ENCODE data around the gene APOH. TPM values are rescaled to one million over a fixed set of nuclear protein-coding genes. Genes with fewer than 3 reads are reported as not detected.

Gene APOH
- total and polyA plus RNA-seq, 10 donors: 1.2 TPM; not detected in 9

DNA sequence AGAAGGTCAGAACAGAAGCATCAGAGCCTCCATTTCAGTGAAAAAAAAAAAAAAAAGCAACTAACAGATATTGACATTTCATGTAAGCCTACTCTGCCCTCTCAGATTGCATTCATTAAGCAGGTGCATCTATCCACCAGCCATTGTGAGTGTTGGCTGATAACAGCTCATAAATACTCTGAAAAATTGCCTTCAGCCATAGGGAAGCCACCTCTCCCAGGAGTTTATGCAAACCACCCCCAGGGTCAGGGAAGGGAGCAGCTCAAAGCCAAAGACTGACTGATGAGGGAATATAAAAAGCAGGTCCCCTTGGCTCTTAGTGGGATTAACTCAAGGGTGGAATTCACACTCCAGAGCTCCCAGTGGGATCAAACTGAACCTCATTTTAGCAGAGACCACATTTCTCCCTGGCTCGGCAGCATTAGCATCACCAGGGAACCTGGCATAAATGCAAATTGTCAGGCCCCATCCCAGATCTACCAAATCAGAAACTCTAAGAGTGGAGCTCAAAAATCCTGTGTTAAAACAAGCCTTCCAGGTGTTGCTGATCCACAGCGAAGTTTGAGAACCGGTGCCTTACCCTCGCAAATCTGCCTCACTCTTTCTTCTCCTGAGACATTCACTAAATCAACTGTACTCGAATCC, 14.2 kb downstream of the APOH start:
- 75 to 94% (median 80%) methylated on average over 5 of the region's 5 CpGs for WGBS, 5 donors
- Histone ChIP-seq H3K9me3 (no peaks in the 10 kb centered on the region), H3K27me3 (replicated peaks in 1 of 7) (peaks cover 0 to 35% (median 0%) of the 10 kb centered on the region in 7 donors), H3K36me3 (no peaks in the 10 kb centered on the region), H3K27ac (no peak overlapping the region), H3K4me3 (no peak overlapping the region), H3K4me1 (no peaks in the 10 kb centered on the region)
- intact Hi-C loops (cut with DNase I; ENCODE audit: low total_unique reads): no loop called here
- TF ChIP-seq, protein P1, sequence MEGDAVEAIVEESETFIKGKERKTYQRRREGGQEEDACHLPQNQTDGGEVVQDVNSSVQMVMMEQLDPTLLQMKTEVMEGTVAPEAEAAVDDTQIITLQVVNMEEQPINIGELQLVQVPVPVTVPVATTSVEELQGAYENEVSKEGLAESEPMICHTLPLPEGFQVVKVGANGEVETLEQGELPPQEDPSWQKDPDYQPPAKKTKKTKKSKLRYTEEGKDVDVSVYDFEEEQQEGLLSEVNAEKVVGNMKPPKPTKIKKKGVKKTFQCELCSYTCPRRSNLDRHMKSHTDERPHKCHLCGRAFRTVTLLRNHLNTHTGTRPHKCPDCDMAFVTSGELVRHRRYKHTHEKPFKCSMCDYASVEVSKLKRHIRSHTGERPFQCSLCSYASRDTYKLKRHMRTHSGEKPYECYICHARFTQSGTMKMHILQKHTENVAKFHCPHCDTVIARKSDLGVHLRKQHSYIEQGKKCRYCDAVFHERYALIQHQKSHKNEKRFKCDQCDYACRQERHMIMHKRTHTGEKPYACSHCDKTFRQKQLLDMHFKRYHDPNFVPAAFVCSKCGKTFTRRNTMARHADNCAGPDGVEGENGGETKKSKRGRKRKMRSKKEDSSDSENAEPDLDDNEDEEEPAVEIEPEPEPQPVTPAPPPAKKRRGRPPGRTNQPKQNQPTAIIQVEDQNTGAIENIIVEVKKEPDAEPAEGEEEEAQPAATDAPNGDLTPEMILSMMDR (IDR thresholded peaks at IDR 0.05 in 8 of 11, conservative IDR thresholded peaks at IDR 0.05 in 3 of 11): no peak
- no peak for TF ChIP-seq POLR2A (IDR thresholded peaks at IDR 0.05)
- no peak for TF ChIP-seq POLR2AphosphoS5 (IDR thresholded peaks at IDR 0.05)
- no peak for DNase-seq

DNA sequence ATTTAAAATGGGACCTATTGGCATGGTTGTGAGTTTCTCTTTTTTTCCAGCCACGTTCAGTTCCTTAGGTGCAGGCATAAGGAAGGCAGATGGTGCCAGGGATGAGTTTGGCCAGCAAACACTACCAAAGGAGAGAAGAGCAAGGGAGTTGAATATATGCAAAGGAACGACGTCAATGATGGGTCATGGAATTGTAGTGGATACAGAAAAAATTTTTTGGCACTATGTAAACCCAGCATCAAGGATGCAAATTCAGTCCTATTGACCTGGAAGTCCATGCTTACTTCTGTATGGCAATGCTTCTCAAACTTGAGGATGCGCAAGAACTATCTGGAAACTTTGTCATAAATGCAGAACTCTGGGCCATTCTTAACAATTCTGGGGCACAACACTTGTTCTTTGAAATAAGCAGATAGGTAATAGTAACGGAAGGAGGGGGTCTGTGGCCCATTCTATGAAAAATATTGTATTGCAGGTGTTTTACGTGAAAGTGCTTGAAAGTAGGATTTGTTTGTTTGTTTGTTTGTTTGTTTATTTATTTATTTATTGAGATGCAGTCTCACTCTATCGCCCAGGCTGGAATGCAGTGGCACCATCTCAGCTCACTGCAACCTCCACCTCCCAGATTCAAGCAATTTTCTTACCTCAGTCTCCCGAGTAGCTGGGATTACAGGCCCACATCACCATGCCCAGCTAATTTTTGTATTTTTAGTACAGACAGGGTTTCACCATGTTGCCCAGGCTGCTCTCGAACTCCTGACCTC, 18.0 kb downstream of the APOH start:
- no peak for DNase-seq
- H3K27me3 ChIP-seq (replicated peaks in 1 of 7): peaks cover 0 to 24% (median 0%) of the 10 kb centered on the region in 7 donors
- intact Hi-C loops (cut with DNase I; ENCODE audit: low total_unique reads): no loop called here
- no peaks in the 10 kb centered on the region for H3K36me3 ChIP-seq
- H3K9me3 ChIP-seq: peaks cover 0 to 6% (median 0%) of the 10 kb centered on the region in 8 donors
- H3K4me1 ChIP-seq: no peaks in the 10 kb centered on the region
- WGBS, 5 donors: 85 to 92% (median 89%) methylated on average over 9 of the region's 9 CpGs
- H3K27ac ChIP-seq: no peak overlapping the region
- H3K4me3 ChIP-seq: no peak overlapping the region
- TF ChIP-seq POLR2A (IDR thresholded peaks at IDR 0.05) (no peak), POLR2AphosphoS5 (IDR thresholded peaks at IDR 0.05) (no peak)
- TF ChIP-seq, protein P1 (IDR thresholded peaks at IDR 0.05 in 8 of 11, conservative IDR thresholded peaks at IDR 0.05 in 3 of 11): no peak

DNA sequence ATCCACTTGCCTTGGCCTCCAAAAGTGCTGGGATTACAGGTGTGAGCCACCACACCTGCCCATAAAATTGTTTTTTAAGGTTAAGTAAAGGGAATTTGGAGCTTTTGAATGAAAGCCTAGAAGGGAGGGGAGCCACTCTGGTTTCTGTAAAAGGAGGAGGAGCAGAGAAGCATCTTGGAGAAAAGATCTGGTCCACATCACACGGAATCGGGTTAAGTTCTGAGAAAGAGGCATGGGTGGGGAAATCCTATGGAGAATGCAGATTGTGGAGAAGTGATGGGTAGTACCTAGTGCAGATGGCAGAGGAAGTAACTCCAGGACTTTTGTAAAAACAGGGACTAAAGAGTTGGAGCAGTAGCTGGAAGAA, 19.0 kb downstream of the APOH start:
- Histone ChIP-seq H3K9me3 (peaks cover 0 to 6% (median 0%) of the 10 kb centered on the region in 8 donors), H3K4me3 (no peak overlapping the region), H3K27ac (no peak overlapping the region), H3K36me3 (no peaks in the 10 kb centered on the region), H3K4me1 (no peaks in the 10 kb centered on the region), H3K27me3 (replicated peaks in 1 of 7) (peaks cover 0 to 20% (median 0%) of the 10 kb centered on the region in 7 donors)
- 87 to 95% (median 92%) methylated on average over 2 of the region's 2 CpGs for WGBS, 5 donors
- intact Hi-C loops (cut with DNase I; ENCODE audit: low total_unique reads): no loop called here
- no peak for DNase-seq
- TF ChIP-seq, protein P1 (IDR thresholded peaks at IDR 0.05 in 8 of 11, conservative IDR thresholded peaks at IDR 0.05 in 3 of 11): no peak
- no peak for TF ChIP-seq POLR2A (IDR thresholded peaks at IDR 0.05)
- no peak for TF ChIP-seq POLR2AphosphoS5 (IDR thresholded peaks at IDR 0.05)

DNA sequence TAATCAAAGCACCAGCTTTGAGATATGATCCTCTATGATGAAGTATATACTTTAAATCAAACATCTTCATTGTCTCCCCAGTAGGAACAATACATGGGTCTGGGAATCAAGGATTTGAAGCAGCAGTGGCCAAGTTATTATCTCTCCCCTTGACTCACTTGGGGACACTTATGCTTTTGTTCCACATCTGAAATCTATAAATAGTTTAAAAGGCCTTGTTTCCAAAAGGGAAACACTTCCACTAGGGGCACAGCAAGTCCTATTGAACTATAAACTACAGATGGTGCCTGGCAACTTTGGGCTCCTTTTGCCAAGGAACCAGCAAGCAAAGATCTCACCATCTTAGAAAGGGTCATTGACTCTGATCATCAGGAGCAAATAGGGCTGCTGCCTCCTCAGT, 21.3 kb downstream of the APOH start:
- H3K9me3 ChIP-seq: peaks cover 0 to 10% (median 0%) of the 10 kb centered on the region in 8 donors
- peaks cover 0 to 4% (median 0%) of the 10 kb centered on the region in 7 donors for H3K27me3 ChIP-seq (replicated peaks in 1 of 7)
- H3K27ac ChIP-seq: no peak overlapping the region
- no peaks in the 10 kb centered on the region for H3K36me3 ChIP-seq
- no peak overlapping the region for H3K4me3 ChIP-seq
- no peak for TF ChIP-seq POLR2AphosphoS5 (IDR thresholded peaks at IDR 0.05)
- TF ChIP-seq, protein P1 (IDR thresholded peaks at IDR 0.05 in 8 of 11, conservative IDR thresholded peaks at IDR 0.05 in 3 of 11): no peak
- no peak for TF ChIP-seq POLR2A (IDR thresholded peaks at IDR 0.05)
- DNase-seq: no peak
- intact Hi-C loops (cut with DNase I; ENCODE audit: low total_unique reads): no loop called here
- no peaks in the 10 kb centered on the region for H3K4me1 ChIP-seq

All from spleen (tissue), 11 donors.